B cell (primary cell): ENCODE results near the gene GGT6.

ENCODE experiments used
- CTCF ChIP-seq: fragments of 200-600 bp; IDR thresholded peaks from one replicate; pipeline ENCODE4 v1.8.0; 2022; ENCODE audit warnings: antibody characterized with exemption, mild to moderate bottlenecking
- EZH2 ChIP-seq: IDR thresholded peaks from 2 replicates; pipeline ENCODE4 v1.6.1; 2012; ENCODE audit warnings: borderline replicate concordance, low read depth, mild to moderate bottlenecking, moderate library complexity, low read length; ENCODE audit not compliant: insufficient read depth, poor library complexity, severe bottlenecking

GRCh38 chr17:4543557-4544026 is 16.8 kb downstream of the GGT6 start:
- TF ChIP-seq CTCF (no peak), EZH2 (no peak)
